Neuron (in vitro differentiated cells): Measurements from ENCODE around the gene MICAL3.
"Not testable (repeated sequence)": the region's sequence is repeated elsewhere in the genome, so short reads cannot be mapped to it uniquely, and the experiment has no call there.

Source experiments
- H2AFZ ChIP-seq: one replicate; pipeline ENCODE4 v1.6.1; 2013; ENCODE audit warnings: low read depth, mild to moderate bottlenecking, inconsistent platforms, low read length, moderate library complexity
- H3K27me3 ChIP-seq: one replicate; pipeline ENCODE4 v1.6.1; 2013; ENCODE audit warnings: low read length; ENCODE audit not compliant: insufficient read depth
- H3K36me3 ChIP-seq: one replicate; pipeline ENCODE4 v1.6.1; 2013; ENCODE audit warnings: low read length; ENCODE audit not compliant: insufficient read depth
- H3K4me1 ChIP-seq: one replicate; pipeline ENCODE4 v1.6.1; 2013; ENCODE audit warnings: low read length; ENCODE audit not compliant: insufficient read depth
- H3K4me3 ChIP-seq: 2 replicates; pipeline ENCODE4 v1.5.1; 2013; ENCODE audit warnings: mild to moderate bottlenecking, low read length, moderate library complexity
- H3K9me3 ChIP-seq: one replicate; pipeline ENCODE4 v1.6.1; 2013; ENCODE audit warnings: low read length

MICAL3 gene

DNA sequence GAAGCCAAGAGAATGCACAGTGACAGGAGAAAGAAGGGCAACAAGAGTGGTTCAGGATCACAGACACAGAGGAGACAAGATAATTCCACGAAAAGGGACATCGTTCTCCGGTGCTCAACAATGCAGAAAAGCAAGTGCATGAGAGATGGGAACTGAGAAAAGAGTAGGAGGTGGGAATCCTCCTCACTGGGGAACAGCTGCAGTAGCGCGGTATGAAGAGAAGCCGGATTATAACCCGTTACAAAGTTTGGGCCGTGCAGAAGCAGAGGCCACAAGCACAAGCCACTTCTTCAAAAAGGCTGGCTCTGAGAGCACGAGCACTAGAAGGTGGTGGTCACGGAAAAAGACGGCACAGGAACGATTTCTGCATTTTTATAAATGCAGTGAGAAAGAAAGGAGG, 135.9 kb downstream of the MICAL3 start:
- Histone ChIP-seq H3K9me3 (no peaks in the 10 kb centered on the region), H2AFZ (no peak overlapping the region), H3K36me3 (peaks cover 46% of the 10 kb centered on the region), H3K4me3 (no peak overlapping the region), H3K27me3 (no peaks in the 10 kb centered on the region), H3K4me1 (no peaks in the 10 kb centered on the region)

DNA sequence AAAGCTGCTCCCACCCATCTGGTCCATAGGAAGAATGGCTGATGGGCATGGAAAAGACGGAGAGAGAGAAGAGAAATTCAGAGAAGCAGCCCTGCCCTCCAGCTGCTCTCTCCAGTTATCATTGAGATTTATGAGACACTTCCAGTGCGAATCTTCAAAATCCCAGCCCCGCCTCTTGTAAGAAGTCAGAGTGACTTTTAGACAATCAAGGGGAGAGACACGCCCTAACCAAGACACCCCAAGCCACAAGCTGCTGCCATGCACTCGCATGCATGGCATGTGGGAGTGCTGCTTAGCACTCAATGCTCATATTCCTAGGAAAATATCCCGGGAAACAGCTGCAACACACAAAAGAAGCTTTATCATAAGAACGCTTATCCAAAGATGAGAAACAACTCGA, 139.5 kb downstream of the MICAL3 start:
- no peaks in the 10 kb centered on the region for H3K27me3 ChIP-seq
- H2AFZ ChIP-seq, result no peak overlapping the region
- H3K4me3 ChIP-seq, result no peak overlapping the region
- no peaks in the 10 kb centered on the region for H3K9me3 ChIP-seq
- H3K36me3 ChIP-seq, result peaks cover 54% of the 10 kb centered on the region
- no peaks in the 10 kb centered on the region for H3K4me1 ChIP-seq

DNA sequence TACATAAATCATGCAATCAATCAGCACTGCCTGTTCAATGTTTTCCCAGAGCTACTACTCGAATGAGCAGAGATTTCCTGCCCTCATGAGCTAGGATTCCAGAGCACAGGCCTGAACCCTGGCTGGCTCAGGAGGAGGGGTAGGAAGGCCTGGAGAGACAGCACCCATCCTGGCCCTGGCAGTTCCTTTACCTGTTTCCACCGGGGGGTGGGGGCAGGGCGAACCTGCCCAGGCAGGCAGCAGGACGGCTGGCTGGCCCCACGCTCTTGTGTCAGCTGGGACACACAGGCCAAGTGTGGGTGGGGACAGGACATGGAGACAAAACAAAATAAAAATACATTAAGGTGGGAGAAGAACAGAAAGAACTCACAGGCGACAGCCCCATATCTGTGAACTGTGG, 140.3 kb downstream of the MICAL3 start:
- Histone ChIP-seq H3K27me3 (no peaks in the 10 kb centered on the region), H2AFZ (no peak overlapping the region), H3K36me3 (peaks cover 55% of the 10 kb centered on the region), H3K4me1 (no peaks in the 10 kb centered on the region), H3K9me3 (no peaks in the 10 kb centered on the region), H3K4me3 (no peak overlapping the region)

DNA sequence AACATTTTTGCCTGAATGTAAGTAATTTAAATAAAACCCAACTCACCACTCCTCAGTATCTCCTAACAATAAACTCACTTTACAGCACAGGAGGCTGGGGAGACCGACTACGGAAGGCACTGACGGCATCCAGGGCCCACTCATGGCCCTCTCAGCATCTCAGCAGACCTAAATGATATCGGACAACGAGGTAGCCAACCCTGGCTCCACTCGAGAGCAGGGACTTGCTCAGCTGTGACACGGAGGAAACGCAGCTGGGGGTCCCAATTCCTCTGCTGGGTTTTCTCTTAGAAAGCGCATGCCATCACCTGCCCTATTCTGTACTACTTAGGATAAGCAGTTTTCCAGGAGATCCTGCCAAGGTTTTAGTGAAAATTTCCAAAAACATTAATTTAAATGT, 141.0 kb downstream of the MICAL3 start:
- H2AFZ ChIP-seq, result no peak overlapping the region
- H3K9me3 ChIP-seq, result no peaks in the 10 kb centered on the region
- no peaks in the 10 kb centered on the region for H3K4me1 ChIP-seq
- no peak overlapping the region for H3K4me3 ChIP-seq
- H3K27me3 ChIP-seq, result no peaks in the 10 kb centered on the region
- peaks cover 49% of the 10 kb centered on the region for H3K36me3 ChIP-seq

DNA sequence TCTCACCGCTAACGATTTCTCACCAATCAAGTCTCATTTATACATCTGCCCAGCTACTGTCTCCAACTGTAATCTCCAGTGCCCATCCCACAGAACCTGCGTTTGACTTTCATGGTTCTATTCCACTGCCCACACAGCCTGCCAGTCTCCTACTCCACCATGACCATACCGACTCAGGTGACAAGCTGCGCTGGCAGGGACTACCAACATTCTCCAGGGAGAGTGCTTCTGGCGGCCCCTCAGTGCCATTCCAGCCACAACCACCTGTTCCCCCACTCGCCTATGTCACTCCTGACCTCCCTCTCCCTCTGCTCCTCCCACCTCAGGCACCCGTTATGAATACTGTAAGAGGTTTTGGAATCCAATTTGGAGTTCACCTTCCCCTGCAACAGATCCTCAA, 141.6 kb downstream of the MICAL3 start:
- peaks cover 43% of the 10 kb centered on the region for H3K36me3 ChIP-seq
- no peaks in the 10 kb centered on the region for H3K27me3 ChIP-seq
- H3K4me1 ChIP-seq, result no peaks in the 10 kb centered on the region
- H3K9me3 ChIP-seq, result no peaks in the 10 kb centered on the region
- no peak overlapping the region for H3K4me3 ChIP-seq
- no peak overlapping the region for H2AFZ ChIP-seq

DNA sequence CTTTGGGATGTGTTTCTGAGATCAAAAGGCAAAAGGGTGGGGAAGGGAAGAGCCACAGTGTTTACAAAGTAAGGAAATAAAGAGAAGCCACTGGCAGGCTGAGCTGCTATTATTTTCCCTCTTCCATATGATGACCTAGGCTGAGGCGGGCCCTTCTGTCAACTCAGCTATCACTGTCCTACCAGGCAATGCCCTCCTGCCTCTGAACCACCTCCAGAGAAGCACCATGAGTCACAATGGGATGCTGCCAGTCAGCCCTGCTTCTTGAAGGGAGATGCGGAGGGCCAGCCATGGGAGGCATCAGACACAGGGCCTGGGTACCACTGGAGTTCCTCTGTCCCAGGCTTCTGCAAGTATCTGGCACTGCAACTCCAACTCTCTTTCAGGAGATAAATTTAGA, 142.2 kb downstream of the MICAL3 start:
- Histone ChIP-seq H3K4me1 (no peaks in the 10 kb centered on the region), H2AFZ (no peak overlapping the region), H3K9me3 (no peaks in the 10 kb centered on the region), H3K4me3 (no peak overlapping the region), H3K36me3 (peaks cover 38% of the 10 kb centered on the region), H3K27me3 (no peaks in the 10 kb centered on the region)

DNA sequence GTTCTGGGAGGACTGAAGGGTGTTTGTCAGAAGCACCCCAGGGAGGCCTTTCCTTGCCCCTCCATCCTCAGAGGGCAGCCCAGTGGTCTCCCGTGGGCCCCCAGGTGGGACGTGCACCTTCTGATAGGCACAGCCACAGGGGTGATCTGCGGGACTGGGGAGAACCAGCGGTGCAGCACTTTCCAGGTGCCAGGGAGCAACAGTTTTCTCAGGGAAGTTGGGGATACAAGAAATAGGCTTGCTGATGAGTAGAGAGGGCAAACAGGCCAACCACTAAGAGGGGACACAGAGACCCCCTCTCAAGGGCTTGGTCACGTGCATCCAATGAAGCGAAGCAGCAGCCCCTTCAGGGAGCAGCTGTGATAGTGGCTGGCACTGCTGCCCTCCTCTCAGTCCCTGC, 143.0 kb downstream of the MICAL3 start:
- Histone ChIP-seq H3K9me3 (no peaks in the 10 kb centered on the region), H3K4me3 (no peak overlapping the region), H2AFZ (no peak overlapping the region), H3K36me3 (peaks cover 36% of the 10 kb centered on the region), H3K4me1 (no peaks in the 10 kb centered on the region), H3K27me3 (no peaks in the 10 kb centered on the region)

DNA sequence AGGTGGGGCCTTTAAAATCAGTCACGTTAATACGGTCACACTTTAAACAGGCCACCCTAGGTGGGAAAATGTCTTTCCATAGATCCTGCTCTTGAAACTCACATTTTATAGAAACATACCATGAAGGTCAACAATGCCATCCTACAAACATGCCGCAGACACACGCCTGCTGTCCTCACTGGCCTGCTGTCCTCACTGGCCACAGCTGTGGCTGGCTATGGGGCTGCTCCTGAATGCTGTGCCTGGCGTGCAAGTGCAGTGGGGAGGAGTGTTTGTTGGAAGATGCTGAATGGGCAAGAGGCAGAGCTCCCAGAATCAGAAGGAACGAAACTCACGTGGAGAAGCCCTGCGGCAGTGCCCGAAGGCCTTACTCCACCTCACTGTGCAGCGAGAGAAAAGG, 143.9 kb downstream of the MICAL3 start:
- no peak overlapping the region for H2AFZ ChIP-seq
- no peaks in the 10 kb centered on the region for H3K9me3 ChIP-seq
- no peaks in the 10 kb centered on the region for H3K27me3 ChIP-seq
- H3K4me3 ChIP-seq, result no peak overlapping the region
- H3K36me3 ChIP-seq, result peaks cover 27% of the 10 kb centered on the region
- no peaks in the 10 kb centered on the region for H3K4me1 ChIP-seq

DNA sequence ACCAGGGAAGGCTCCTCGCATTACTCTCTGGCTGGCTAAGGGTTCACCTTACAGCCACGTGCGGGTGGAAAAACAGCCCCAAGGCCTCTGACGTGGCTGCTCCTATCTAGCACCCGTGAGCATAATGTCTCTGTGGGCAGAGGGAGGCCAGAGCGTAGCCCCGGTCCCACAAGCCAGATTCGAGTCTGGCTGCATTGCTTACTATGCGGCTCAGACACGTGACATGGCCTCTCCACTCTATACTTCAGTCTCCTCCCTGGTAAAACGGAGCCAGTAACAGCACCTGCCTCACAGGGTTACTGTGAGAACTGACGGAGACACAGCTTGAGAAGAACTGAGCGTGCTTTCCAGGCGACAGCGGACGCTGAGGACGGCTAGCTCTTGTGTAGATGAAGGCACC, 144.3 kb downstream of the MICAL3 start:
- Histone ChIP-seq H3K4me3 (no peak overlapping the region), H3K36me3 (peaks cover 26% of the 10 kb centered on the region)

DNA sequence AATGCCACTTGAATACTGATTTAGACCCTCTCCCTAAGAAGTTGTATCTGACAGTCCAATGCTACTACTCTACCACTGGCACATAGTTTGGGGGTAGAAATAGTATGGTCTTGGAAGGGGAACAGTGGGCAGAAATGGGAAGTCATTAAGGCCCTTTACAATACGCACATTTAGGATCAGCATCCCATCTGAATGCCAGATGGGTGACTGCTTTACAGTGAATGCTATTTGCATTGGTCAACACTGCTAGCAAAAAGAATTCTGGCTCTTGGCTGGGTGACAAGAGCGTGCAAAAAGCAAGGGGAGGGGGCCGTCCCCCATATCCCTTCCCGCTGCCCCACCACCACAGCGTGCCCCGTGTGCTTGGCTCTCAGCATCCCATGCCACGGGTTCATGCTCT, 145.4 kb downstream of the MICAL3 start:
- Histone ChIP-seq H2AFZ (no peak overlapping the region), H3K4me1 (no peaks in the 10 kb centered on the region), H3K36me3 (peaks cover 26% of the 10 kb centered on the region), H3K27me3 (no peaks in the 10 kb centered on the region), H3K9me3 (no peaks in the 10 kb centered on the region), H3K4me3 (no peak overlapping the region)

More for the DNA sequence above, 144.3 kb downstream of the MICAL3 start:
- no peaks in the 10 kb centered on the region for H3K27me3 ChIP-seq
- H3K9me3 ChIP-seq, result no peaks in the 10 kb centered on the region
- no peaks in the 10 kb centered on the region for H3K4me1 ChIP-seq
- H2AFZ ChIP-seq, result no peak overlapping the region

DNA sequence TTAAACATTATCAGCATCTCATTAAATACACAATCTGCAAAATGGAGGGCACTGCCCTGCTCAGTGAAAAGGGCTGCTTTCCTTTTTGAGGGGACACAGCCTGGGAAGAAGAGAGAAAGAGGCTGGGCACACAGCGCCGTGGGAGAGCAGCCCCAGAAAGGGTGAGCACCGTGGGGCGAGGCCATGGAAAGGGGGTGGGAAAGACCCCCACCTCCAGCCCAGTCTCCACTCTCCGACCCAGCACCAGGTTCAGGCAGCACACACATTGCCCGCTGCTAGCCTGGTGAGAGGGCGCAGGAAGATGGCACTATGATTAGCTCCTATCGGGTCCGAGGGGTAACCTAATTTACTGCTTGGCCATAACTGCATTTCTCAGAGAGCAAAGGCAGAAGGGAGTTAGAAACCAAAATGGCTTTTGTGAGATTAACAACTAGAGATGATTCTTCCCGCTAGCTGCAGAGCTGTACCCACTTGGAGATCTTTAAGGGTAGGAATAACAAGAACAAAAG, 146.1 kb downstream of the MICAL3 start:
- no peaks in the 10 kb centered on the region for H3K9me3 ChIP-seq
- H3K4me1 ChIP-seq, result no peaks in the 10 kb centered on the region
- no peaks in the 10 kb centered on the region for H3K27me3 ChIP-seq
- H3K4me3 ChIP-seq, result no peak overlapping the region
- no peak overlapping the region for H2AFZ ChIP-seq
- H3K36me3 ChIP-seq, result peaks cover 24% of the 10 kb centered on the region

DNA sequence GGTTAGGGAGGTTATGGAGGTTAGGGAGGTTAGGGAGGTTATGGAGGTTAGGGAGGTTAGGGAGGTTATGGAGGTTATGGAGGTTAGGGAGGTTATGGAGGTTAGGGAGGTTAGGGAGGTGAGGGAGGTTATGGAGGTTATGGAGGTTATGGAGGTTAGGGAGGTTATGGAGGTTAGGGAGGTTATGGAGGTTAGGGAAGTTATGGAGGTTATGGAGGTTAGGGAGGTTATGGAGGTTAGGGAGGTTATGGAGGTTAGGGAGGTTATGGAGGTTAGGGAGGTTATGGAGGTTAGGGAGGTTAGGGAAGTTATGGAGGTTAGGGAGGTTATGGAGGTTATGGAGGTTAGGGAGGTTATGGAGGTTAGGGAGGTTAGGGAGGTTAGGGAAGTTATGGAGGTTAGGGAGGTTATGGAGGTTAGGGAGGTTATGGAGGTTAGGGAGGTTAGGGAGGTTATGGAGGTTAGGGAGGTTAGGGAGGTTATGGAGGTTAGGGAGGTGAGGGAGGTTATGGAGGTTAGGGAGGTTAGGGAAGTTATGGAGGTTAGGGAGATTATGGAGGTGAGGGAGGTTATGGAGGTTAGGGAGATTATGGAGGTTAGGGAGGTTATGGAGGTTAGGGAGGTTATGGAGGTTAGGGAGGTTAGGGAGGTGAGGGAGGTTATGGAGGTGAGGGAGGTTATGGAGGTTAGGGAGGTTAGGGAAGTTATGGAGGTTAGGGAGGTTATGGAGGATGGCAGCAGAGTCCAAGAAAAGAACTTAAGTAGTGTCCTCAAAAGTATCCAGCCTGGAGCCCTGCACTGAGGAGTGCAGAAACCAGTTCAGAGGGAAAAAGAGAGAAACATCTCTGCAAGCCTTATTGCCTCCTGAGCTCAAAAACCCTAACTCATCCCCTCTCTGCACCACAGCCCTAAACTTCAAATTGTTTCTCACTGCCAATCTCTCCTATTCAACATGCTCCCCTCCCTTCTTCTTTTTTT, 147.2 kb downstream of the MICAL3 start:
- not testable (repeated sequence) for H3K4me3 ChIP-seq, H2AFZ ChIP-seq

DNA sequence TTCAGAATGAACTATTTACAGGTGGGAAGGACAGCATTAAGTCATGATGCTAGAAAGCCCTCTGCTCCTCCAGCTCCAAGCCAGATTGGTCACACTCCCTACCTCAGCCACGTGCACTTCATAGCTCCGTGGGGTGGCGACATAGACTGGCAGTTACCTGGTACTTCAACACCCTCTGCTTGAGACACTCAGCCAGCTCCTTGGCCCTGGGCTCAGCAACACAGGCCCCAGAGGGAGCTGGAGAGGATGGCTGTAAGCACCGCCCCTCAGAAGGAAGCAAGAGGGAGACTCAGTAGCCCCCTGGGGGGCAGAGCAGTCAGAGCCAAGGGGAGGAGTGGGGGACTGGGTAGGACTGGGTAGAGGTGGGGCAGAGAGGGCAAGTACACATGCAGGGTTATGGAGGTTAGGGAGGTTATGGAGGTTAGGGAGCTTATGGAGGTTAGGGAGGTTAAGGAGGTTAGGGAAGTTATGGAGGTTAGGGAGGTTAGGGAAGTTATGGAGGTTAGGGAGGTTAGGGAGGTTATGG, 148.0 kb downstream of the MICAL3 start:
- peaks cover 20% of the 10 kb centered on the region for H3K36me3 ChIP-seq
- no peak overlapping the region for H2AFZ ChIP-seq
- no peaks in the 10 kb centered on the region for H3K9me3 ChIP-seq
- no peaks in the 10 kb centered on the region for H3K27me3 ChIP-seq
- no peaks in the 10 kb centered on the region for H3K4me1 ChIP-seq
- H3K4me3 ChIP-seq, result no peak overlapping the region

More for the DNA sequence above, 147.2 kb downstream of the MICAL3 start:
- H3K36me3 ChIP-seq, result peaks cover 22% of the 10 kb centered on the region
- not testable (repeated sequence) for H3K4me1 ChIP-seq, H3K9me3 ChIP-seq, H3K27me3 ChIP-seq
